ENCODE results near the gene CLEC1A. TPM values are rescaled to one million over a fixed set of nuclear protein-coding genes. Genes with fewer than 3 reads are reported as not detected.
A peak's percentile ranks its signal among the peaks of the same experiment; 100 is the strongest.

CLEC1A gene
- total and polyA plus RNA-seq, 2 of the 13 experiments (the other 11 are each of a cell fraction or from before 2014, with no cell fraction given): not detected

GRCh38 chr12:10122689-10123088, 23.9 kb upstream of the CLEC1A start:
- Histone ChIP-seq H4K20me1 (ENCODE audit: insufficient read depth, low read length) (no peaks in the 10 kb centered on the region), H3K4me1 (ENCODE audit: insufficient read depth, low read length) (peaks cover 8% of the 10 kb centered on the region), H3K9ac (ENCODE audit: insufficient read depth, low read depth, low read length) (no peak overlapping the region), H3K27me3 (ENCODE audit: control insufficient read depth in 1 of 2, insufficient read depth in 2 of 2, low read length in 2 of 2) (peaks cover 0 to 3% of the 10 kb centered on the region in 2 experiments; a peak in 1 of 5 replicates), H3K36me3 (replicated peaks in 1 of 2; ENCODE audit: control insufficient read depth in 1 of 2, insufficient read depth in 2 of 2, low read length in 2 of 2) (no peaks in the 10 kb centered on the region), H2AFZ (ENCODE audit: low read length) (no peak overlapping the region), H3K27ac (ENCODE audit: extremely low read length, insufficient read depth, low read length) (no peak overlapping the region), H3K9me3 (ENCODE audit: low read length) (no peaks in the 10 kb centered on the region), H3K4me2 (ENCODE audit: low read depth, low read length) (0 out of 2 replicates have a peak overlapping the region, but pooled peaks have one; percentile 8), H3K4me3 (replicated peaks in 1 of 3; ENCODE audit: insufficient read depth in 1 of 3, low read depth in 2 of 3, low read length in 3 of 3) (no peak overlapping the region), H3K79me2 (ENCODE audit: insufficient read depth, low read length) (no peaks in the 10 kb centered on the region)
- CTCF ChIA-PET (ENCODE audit: low intra/inter-chr PET ratio, low total read pairs): no interaction called here
- POLR2A ChIA-PET: no interaction called here
- ATAC-seq: peak; percentile 78
- FAIRE-seq: no peak
- WGBS (ENCODE audit: low lambda C conversion rate): 9% methylated on average over 2 of the region's 4 CpGs
- no TSS peak for BruUV-seq (replicated peaks)
- in situ Hi-C loops (cut with HindIII; ENCODE audit: extremely low pct_ligation_motif_present, low pct_unique_long_range_greater_than_20kb) (no loop called here), intact Hi-C loops (cut with micrococcal nuclease; ENCODE audit: unreplicated experiment) (no loop called here)
- peak; percentile 13 for DNase-seq (ENCODE audit: low spot score)
- TF ChIP-seq, protein P1, sequence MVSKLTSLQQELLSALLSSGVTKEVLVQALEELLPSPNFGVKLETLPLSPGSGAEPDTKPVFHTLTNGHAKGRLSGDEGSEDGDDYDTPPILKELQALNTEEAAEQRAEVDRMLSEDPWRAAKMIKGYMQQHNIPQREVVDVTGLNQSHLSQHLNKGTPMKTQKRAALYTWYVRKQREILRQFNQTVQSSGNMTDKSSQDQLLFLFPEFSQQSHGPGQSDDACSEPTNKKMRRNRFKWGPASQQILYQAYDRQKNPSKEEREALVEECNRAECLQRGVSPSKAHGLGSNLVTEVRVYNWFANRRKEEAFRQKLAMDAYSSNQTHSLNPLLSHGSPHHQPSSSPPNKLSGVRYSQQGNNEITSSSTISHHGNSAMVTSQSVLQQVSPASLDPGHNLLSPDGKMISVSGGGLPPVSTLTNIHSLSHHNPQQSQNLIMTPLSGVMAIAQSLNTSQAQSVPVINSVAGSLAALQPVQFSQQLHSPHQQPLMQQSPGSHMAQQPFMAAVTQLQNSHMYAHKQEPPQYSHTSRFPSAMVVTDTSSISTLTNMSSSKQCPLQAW (CRISPR knock-in tag; IDR thresholded peaks at IDR 0.05): peak; percentile 35; the same call in 1 of the 2 replicates
- TF ChIP-seq ZNF460 (CRISPR knock-in tag; IDR thresholded peaks at IDR 0.05; ENCODE audit: borderline replicate concordance) (peak; percentile 60; the same call in 1 of the 2 replicates), CBX5 (CRISPR knock-in tag; IDR thresholded peaks at IDR 0.05; ENCODE audit: borderline replicate concordance) (no peak)
- TF ChIP-seq, protein P2, sequence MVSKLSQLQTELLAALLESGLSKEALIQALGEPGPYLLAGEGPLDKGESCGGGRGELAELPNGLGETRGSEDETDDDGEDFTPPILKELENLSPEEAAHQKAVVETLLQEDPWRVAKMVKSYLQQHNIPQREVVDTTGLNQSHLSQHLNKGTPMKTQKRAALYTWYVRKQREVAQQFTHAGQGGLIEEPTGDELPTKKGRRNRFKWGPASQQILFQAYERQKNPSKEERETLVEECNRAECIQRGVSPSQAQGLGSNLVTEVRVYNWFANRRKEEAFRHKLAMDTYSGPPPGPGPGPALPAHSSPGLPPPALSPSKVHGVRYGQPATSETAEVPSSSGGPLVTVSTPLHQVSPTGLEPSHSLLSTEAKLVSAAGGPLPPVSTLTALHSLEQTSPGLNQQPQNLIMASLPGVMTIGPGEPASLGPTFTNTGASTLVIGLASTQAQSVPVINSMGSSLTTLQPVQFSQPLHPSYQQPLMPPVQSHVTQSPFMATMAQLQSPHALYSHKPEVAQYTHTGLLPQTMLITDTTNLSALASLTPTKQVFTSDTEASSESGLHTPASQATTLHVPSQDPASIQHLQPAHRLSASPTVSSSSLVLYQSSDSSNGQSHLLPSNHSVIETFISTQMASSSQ (IDR thresholded peaks at IDR 0.05; ENCODE audit: low read depth): peak; percentile 76
- TF ChIP-seq, protein P2 (CRISPR knock-in tag; IDR thresholded peaks at IDR 0.05; ENCODE audit: borderline replicate concordance): no peak
